Neutrophil (primary cell): ENCODE results near the gene PTTG1IP2.

Experiments
- H3K27ac ChIP-seq: fragments of 200-600 bp; sonication (generic); 2 replicates; pipeline ENCODE4 v1.5.1; 2016; ENCODE audit warnings: mild to moderate bottlenecking, moderate library complexity
- H3K27me3 ChIP-seq: fragments of 200-600 bp; sonication (generic); 2 replicates; pipeline ENCODE4 v1.6.0; 2016; ENCODE audit warnings: mild to moderate bottlenecking
- H3K36me3 ChIP-seq: fragments of 200-600 bp; sonication (generic); 2 replicates; pipeline ENCODE4 v1.5.1; 2017
- H3K4me1 ChIP-seq, 2 experiments: fragments of 200-600 bp in 1 of 2; sonication (generic) in 1 of 2; 1 replicate in 1 of 2; 2 replicates in 1 of 2; pipeline versions ENCODE4 v1.5.1 to v1.6.1; 2013 to 2016; ENCODE audit warnings: low read depth in 1 of 2, low read length in 1 of 2, mild to moderate bottlenecking in 1 of 2, moderate library complexity in 1 of 2; ENCODE audit not compliant: control insufficient read depth in 1 of 2, insufficient read depth in 1 of 2
- H3K4me3 ChIP-seq, 2 experiments: fragments of 200-600 bp in 1 of 2; sonication (generic) in 1 of 2; 1 replicate in 1 of 2; 2 replicates in 1 of 2; pipeline ENCODE4 v1.5.1; 2013 to 2016; ENCODE audit warnings: low read depth in 1 of 2, low read length in 1 of 2, mild to moderate bottlenecking in 1 of 2, moderate library complexity in 1 of 2
- H3K9me3 ChIP-seq: fragments of 200-600 bp; sonication (generic); 2 replicates; pipeline ENCODE4 v1.5.1; 2016
- TF ChIP-seq, protein P1 (sequence below): fragments of 200-600 bp; sonication (generic); IDR thresholded peaks from 2 replicates; pipeline ENCODE4 v1.5.1; 2016; ENCODE audit warnings: antibody characterized with exemption

PTTG1IP2 gene

GRCh38 chr7:90484706-90485105 is 15.3 kb downstream of the PTTG1IP2 start:
- Histone ChIP-seq H3K27me3 (no peaks in the 10 kb centered on the region), H3K4me1 (no peaks in the 10 kb centered on the region), H3K4me3 (no peak overlapping the region), H3K36me3 (no peaks in the 10 kb centered on the region), H3K27ac (no peak overlapping the region), H3K9me3 (no peaks in the 10 kb centered on the region)
- TF ChIP-seq, protein P1, sequence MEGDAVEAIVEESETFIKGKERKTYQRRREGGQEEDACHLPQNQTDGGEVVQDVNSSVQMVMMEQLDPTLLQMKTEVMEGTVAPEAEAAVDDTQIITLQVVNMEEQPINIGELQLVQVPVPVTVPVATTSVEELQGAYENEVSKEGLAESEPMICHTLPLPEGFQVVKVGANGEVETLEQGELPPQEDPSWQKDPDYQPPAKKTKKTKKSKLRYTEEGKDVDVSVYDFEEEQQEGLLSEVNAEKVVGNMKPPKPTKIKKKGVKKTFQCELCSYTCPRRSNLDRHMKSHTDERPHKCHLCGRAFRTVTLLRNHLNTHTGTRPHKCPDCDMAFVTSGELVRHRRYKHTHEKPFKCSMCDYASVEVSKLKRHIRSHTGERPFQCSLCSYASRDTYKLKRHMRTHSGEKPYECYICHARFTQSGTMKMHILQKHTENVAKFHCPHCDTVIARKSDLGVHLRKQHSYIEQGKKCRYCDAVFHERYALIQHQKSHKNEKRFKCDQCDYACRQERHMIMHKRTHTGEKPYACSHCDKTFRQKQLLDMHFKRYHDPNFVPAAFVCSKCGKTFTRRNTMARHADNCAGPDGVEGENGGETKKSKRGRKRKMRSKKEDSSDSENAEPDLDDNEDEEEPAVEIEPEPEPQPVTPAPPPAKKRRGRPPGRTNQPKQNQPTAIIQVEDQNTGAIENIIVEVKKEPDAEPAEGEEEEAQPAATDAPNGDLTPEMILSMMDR = no peak

DNA sequence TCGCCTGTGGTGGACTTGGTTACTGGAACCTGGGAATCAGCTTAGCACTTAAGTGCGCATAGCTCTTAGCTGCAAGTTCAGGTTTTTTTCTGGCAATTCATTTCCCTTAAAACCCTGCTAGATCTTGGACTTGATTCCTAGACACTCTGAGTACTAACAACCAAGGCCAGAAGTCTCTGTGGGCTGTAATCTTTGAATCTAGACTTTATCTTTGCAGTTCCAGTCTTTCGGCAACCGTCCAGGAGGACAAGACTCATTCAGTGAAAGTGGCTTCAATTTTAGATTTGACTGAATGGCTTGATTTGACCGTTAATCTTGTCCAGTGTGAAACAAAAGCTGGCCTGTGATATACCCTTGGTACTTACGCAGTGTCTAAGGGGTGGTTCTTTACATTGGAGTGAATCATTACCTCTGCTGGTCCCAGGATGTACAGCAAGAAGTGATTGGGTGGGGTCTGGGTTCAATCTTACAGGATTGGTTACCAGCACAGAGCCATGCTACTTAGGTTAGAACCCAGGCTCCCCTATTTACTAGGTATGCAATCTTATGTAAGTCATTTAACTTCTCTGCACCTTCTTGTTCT is 16.4 kb downstream of the PTTG1IP2 start:
- H3K36me3 ChIP-seq = no peaks in the 10 kb centered on the region
- H3K4me1 ChIP-seq = no peaks in the 10 kb centered on the region
- TF ChIP-seq, protein P1 = no peak
- H3K4me3 ChIP-seq = no peak overlapping the region
- H3K9me3 ChIP-seq = no peaks in the 10 kb centered on the region
- no peaks in the 10 kb centered on the region for H3K27me3 ChIP-seq
- H3K27ac ChIP-seq = no peak overlapping the region

DNA sequence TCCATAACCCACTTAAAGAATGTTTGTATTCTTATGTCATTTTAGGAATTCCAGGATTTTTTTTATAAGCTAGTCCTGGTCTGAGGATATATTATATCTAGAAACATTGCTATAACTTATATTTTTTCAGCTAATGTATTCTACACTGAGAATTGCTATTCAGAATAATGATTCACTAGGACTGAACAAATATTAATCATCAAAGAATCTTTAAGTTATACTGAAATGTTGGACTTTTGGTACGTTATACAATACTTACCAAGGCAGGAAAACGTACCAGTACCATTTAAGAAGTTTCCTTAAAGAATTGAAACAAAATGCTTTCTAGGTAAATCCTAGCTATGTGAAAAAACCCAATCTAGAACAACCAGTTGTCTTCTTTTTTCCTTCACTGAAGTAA is 18.4 kb downstream of the PTTG1IP2 start:
- H3K9me3 ChIP-seq = no peaks in the 10 kb centered on the region
- H3K27ac ChIP-seq = no peak overlapping the region
- no peaks in the 10 kb centered on the region for H3K27me3 ChIP-seq
- no peak overlapping the region for H3K4me3 ChIP-seq
- H3K4me1 ChIP-seq = no peaks in the 10 kb centered on the region
- no peaks in the 10 kb centered on the region for H3K36me3 ChIP-seq
- TF ChIP-seq, protein P1 = no peak

GRCh38 chr7:90488220-90488619 is 18.8 kb downstream of the PTTG1IP2 start:
- H3K27ac ChIP-seq = no peak overlapping the region
- H3K27me3 ChIP-seq = no peaks in the 10 kb centered on the region
- no peaks in the 10 kb centered on the region for H3K4me1 ChIP-seq
- H3K9me3 ChIP-seq = no peaks in the 10 kb centered on the region
- TF ChIP-seq, protein P1 = no peak
- H3K36me3 ChIP-seq = no peaks in the 10 kb centered on the region
- H3K4me3 ChIP-seq = no peak overlapping the region

GRCh38 chr7:90492250-90492649 is 22.8 kb downstream of the PTTG1IP2 start:
- no peaks in the 10 kb centered on the region for H3K27me3 ChIP-seq
- no peaks in the 10 kb centered on the region for H3K36me3 ChIP-seq
- H3K27ac ChIP-seq = no peak overlapping the region
- no peaks in the 10 kb centered on the region for H3K4me1 ChIP-seq
- no peak overlapping the region for H3K4me3 ChIP-seq
- no peaks in the 10 kb centered on the region for H3K9me3 ChIP-seq
- TF ChIP-seq, protein P1 = no peak

DNA sequence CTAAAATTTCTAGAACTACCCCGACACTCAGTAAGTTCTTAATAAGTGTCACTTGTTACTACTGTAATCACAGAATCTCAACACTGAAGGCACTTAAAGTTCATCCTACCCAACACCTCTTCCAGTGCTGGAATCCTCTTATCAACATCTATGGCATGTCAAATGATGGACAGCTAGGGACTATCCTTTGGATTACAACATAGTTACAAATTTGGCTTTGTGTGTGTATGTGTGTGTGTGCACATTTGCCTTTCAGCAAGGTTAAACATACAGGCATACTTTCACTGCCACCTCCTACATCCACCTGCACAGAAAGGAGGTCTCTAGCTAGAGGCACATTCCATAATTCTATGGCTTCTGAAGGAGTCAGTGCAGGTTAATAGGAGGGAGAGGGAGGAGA is 25.8 kb downstream of the PTTG1IP2 start:
- Histone ChIP-seq H3K36me3 (no peaks in the 10 kb centered on the region), H3K4me3 (no peak overlapping the region), H3K4me1 (no peaks in the 10 kb centered on the region)

More for the DNA sequence above, 25.8 kb downstream of the PTTG1IP2 start:
- TF ChIP-seq, protein P1 = no peak
- H3K9me3 ChIP-seq = no peaks in the 10 kb centered on the region
- H3K27me3 ChIP-seq = no peaks in the 10 kb centered on the region
- H3K27ac ChIP-seq = no peak overlapping the region
